HG02763 (cell line): ENCODE measurements around the gene MIEF2.

ENCODE experiments used
- ATAC-seq: cut with Tn5 transposase; IDR thresholded peaks from one replicate; pipeline ENCODE4 v1.9.1; 2021; ENCODE audit warnings: mild to moderate bottlenecking, moderate library complexity; ENCODE audit not compliant: unreplicated experiment

The MIEF2 gene

DNA sequence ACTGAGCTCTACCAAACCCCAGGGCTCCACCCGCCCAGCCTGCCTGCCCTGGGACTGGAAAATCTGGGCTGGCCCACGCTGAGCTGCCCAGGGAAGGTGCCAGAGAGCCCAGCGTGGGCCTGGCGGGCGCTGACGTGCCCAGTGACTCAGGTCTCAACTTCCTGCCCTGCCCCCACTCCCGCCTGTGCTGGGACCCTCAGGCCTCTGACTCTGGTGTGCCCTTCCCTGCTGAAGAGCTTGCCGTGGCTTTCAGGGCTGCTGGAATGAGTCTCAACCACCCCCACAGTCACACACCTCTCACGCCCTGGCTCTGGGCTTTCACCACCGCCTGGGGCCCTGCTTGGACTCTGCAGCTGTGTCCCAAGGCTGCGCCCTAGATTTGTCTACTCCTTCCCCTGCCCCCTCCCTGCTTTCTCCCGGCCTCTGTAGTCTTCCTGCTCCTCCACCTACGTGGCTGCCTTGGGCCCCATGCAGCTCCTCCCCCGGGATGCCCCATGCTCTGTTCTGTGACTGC lies 24.7 kb upstream of the MIEF2 start:
- no peak for ATAC-seq

- ATAC-seq, result no peak
These were observed 24.0 kb upstream of the MIEF2 start for GRCh38 chr17:18236494-18236893.

DNA sequence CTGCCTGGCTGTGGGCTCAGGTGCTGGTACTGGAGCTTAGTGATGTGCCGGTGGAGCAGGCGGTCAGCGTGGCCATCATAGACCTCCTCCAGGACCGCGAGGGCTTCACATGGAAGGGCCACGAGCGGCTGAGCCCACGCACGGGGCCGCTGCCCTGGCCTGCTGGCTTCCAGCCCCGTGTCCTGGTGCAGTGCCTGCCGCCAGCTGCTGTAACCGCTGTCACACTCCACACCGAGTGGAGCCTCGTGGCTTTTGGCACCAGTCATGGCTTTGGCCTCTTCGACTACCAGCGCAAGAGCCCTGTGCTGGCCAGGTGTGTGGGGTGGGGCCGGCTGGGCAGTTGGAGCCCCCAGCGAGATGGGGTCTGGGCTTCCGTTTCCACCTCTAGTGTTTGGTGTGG lies 23.0 kb upstream of the MIEF2 start:
- ATAC-seq, result no peak

DNA sequence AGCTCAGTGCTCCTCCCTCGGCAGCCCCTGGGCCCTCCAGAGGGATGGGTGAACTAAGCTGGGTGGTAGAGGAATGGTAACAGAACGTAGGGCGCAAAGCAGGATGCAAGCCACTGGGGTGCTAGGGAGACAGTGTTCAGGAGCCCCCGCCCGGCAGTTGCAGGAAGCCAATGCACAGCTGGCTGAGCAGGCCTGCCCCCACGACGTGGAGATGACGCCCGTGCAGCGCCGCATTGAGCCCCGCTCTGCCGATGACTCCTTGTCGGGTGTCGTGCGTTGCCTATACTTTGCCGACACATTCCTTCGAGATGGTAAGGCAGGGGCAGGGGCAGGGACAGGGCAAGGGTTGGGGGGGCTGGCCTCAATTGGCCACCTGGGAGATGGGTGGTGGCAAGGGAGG lies 22.2 kb upstream of the MIEF2 start:
- no peak for ATAC-seq

- no peak for ATAC-seq
These were observed 20.0 kb upstream of the MIEF2 start for GRCh38 chr17:18240449-18240848.

- ATAC-seq, result no peak
These were observed 19.1 kb upstream of the MIEF2 start for GRCh38 chr17:18241229-18241871.

GRCh38 chr17:18245038-18245776 lies 15.3 kb upstream of the MIEF2 start:
- ATAC-seq, result no peak

DNA sequence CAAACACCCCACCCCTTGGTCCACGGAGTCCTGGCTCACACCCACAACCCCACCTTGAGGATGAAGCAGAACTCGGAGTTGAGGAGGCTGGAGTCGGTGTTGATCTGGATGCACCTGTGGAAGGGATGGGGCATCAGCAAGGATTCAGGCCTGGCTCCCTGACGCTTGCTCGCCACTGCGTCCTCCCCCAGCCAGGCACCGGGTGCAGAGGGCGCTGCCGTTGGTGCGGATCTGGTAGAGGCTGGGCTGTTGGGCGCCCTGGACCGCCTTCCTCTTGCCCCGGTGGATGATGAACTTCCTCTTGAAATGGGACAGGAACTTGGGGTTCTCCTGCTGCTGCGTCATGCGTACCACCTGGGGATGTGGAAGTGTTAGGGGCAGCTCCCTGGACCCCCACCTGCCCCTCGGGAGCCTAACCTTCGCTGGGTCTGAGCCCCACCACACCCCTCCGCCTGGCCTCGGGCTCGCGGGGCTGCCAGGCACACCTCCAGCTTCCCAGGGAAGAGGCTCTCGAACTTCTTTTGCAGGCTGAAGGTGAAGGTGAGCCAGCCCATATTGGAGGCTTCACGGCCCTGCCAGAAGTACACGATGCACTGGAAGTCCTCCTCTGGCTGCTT lies 14.2 kb upstream of the MIEF2 start:
- ATAC-seq, result no peak

GRCh38 chr17:18246880-18247612 lies 13.4 kb upstream of the MIEF2 start:
- no peak for ATAC-seq

DNA sequence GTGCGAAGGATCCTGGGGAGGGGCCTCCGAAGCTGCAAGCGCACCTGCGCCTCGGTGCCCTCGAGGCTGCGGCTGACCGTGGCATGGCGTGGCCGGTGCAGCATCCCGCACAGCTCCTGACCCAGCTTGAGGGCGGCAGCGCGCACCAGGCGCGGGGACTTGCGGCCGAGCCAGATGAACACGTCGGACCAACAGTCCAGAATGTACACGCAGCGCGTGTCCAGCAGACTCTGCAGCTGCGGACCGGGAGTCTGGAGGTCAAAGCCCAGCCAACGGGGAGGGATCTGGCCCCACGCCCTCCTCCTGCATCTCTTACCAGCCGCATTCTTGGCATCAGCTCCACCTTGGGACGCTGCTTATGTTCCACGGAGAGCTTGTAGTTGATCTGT lies 12.9 kb upstream of the MIEF2 start:
- no peak for ATAC-seq

- no peak for ATAC-seq
These were observed 12.1 kb upstream of the MIEF2 start for GRCh38 chr17:18248300-18248731.

DNA sequence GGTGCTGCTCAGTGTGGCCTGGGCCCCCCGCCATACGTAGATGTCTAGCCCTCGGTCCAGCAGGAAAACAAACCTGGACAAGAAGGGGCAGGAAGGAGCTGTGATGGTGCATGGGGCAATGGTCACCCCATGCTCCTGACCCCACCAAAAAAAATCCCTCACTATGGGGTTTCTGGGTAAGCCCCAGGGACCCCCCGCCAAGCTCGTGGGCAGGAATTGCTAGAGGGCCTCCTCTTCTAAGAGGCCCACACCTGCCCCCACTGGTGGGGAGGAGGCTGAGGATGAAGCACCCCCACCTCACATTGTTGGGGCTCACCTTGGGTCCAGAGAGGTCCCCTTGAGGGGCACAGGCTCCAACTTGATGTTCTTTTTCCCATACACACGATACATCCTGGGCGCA lies 11.7 kb upstream of the MIEF2 start:
- ATAC-seq, result no peak

DNA sequence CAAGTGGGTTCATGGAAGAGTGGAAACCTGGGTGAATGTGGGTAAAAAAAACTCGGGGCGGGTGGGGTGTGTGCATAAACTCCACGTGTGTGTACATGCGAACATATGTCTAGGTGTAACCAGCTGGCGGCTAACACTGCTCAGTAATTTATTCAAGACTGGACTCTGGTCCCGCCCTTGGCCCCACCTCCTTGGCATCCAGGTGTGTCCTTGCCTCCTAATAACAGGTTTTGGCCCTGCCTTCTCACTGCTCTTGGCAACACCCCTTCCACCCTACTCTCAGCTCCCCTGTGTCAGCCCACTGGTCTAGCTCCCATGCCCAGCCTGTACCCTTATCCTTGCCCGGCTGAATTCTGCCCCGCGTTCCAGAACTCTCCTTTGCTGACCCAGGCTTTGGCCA lies 10.2 kb upstream of the MIEF2 start:
- ATAC-seq, result no peak

- ATAC-seq, result no peak
These were observed 9.8 kb upstream of the MIEF2 start for GRCh38 chr17:18250708-18251107.

GRCh38 chr17:18251204-18251603 lies 9.3 kb upstream of the MIEF2 start:
- ATAC-seq, result no peak

- ATAC-seq, result no peak
These were observed 8.3 kb upstream of the MIEF2 start for GRCh38 chr17:18252160-18252559.

- no peak for ATAC-seq
These were observed 7.1 kb upstream of the MIEF2 start for GRCh38 chr17:18253187-18253884.

GRCh38 chr17:18253947-18254821 lies 6.3 kb upstream of the MIEF2 start:
- ATAC-seq, result no peak

GRCh38 chr17:18254888-18255649 lies 5.4 kb upstream of the MIEF2 start:
- no peak for ATAC-seq
